KMS-11 (cell line): ENCODE measurements around the gene WDPCP.
"Not testable (repeated sequence)": the region's sequence is repeated elsewhere in the genome, so short reads cannot be mapped to it uniquely, and the experiment has no call there.

Source experiments
- H2AFZ ChIP-seq: fragments of 200-600 bp; sonication (generic); 2 replicates; pipeline ENCODE4 v1.6.1; 2016; ENCODE audit warnings: antibody characterized with exemption, mixed run types, low read depth
- H3K27ac ChIP-seq: fragments of 200-600 bp; sonication (generic); 2 replicates; pipeline ENCODE4 v1.6.1; 2016; ENCODE audit warnings: mild to moderate bottlenecking, mixed run types
- H3K27me3 ChIP-seq: fragments of 200-600 bp; sonication (generic); 2 replicates; pipeline ENCODE4 v1.6.1; 2017; ENCODE audit warnings: mild to moderate bottlenecking, low read depth, mixed run types, moderate library complexity; ENCODE audit not compliant: insufficient read depth
- H3K36me3 ChIP-seq: fragments of 200-600 bp; sonication (generic); 2 replicates; pipeline ENCODE4 v1.6.1; 2017; ENCODE audit warnings: mild to moderate bottlenecking, mixed run types; ENCODE audit not compliant: insufficient read depth
- H3K4me1 ChIP-seq: fragments of 200-600 bp; sonication (generic); 2 replicates; pipeline ENCODE4 v1.6.1; 2016; ENCODE audit warnings: mild to moderate bottlenecking, low read depth, mixed run types; ENCODE audit not compliant: poor library complexity, severe bottlenecking
- H3K4me2 ChIP-seq: fragments of 200-600 bp; sonication (generic); 2 replicates; pipeline ENCODE4 v1.7.0; 2016; ENCODE audit warnings: mild to moderate bottlenecking, mixed run types
- H3K4me3 ChIP-seq: fragments of 200-600 bp; sonication (generic); IDR thresholded peaks from 2 replicates; pipeline ENCODE4 v1.6.1; 2017; ENCODE audit warnings: low read depth, low read length, mixed read lengths; ENCODE audit not compliant: insufficient read depth
- H3K79me2 ChIP-seq: fragments of 200-600 bp; sonication (generic); 2 replicates; pipeline ENCODE4 v1.6.1; 2016; ENCODE audit warnings: low read depth, mixed run types; ENCODE audit not compliant: insufficient read depth
- H3K9ac ChIP-seq: fragments of 200-600 bp; sonication (generic); 2 replicates; pipeline ENCODE4 v1.6.1; 2016; ENCODE audit warnings: mild to moderate bottlenecking, mixed run types
- H4K20me1 ChIP-seq: fragments of 200-600 bp; sonication (generic); 2 replicates; pipeline ENCODE4 v1.6.1; 2016; ENCODE audit warnings: mild to moderate bottlenecking, mixed run types; ENCODE audit not compliant: insufficient read depth
- CTCF ChIP-seq: fragments of 200-600 bp; sonication (generic); conservative IDR thresholded peaks from 2 replicates; pipeline ENCODE4 v1.6.1; 2017; ENCODE audit warnings: low read depth, mild to moderate bottlenecking, antibody characterized with exemption, low read length, moderate library complexity, mixed read lengths

Gene WDPCP

GRCh38 chr2:63287956-63288355, 300.3 kb downstream of the WDPCP start:
- no peaks in the 10 kb centered on the region for H3K79me2 ChIP-seq
- TF ChIP-seq CTCF = no peak
- H3K27me3 ChIP-seq = no peaks in the 10 kb centered on the region
- no peak overlapping the region for H3K27ac ChIP-seq
- H3K36me3 ChIP-seq = no peaks in the 10 kb centered on the region
- H3K9ac ChIP-seq = no peak overlapping the region
- no peaks in the 10 kb centered on the region for H4K20me1 ChIP-seq
- H2AFZ ChIP-seq = no peak overlapping the region
- H3K4me1 ChIP-seq = no peaks in the 10 kb centered on the region
- no peak overlapping the region for H3K4me3 ChIP-seq
- H3K4me2 ChIP-seq = no peak overlapping the region

DNA sequence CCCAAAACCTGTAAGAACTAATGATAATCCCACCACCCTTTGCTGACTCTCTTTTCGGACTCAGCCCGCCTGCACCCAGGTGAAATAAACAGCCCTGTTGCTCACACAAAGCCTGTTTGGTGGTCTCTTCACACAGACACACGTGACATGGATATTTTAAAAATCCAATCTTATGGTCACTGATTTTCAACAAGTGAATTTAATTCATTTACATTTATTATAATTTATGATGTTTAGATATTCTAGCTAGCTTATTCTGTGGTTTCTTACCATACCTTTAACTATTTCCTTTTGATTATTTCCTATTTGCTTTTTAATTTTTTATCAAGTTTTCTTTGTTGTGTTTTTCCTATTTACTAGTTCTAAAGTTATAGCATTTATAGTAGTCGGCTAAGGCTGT, 301.8 kb downstream of the WDPCP start:
- H3K4me2 ChIP-seq, H3K4me1 ChIP-seq, H3K36me3 ChIP-seq, H4K20me1 ChIP-seq, H2AFZ ChIP-seq, H3K27ac ChIP-seq, H3K9ac ChIP-seq, H3K79me2 ChIP-seq, H3K27me3 ChIP-seq, H3K4me3 ChIP-seq: not testable (repeated sequence)

DNA sequence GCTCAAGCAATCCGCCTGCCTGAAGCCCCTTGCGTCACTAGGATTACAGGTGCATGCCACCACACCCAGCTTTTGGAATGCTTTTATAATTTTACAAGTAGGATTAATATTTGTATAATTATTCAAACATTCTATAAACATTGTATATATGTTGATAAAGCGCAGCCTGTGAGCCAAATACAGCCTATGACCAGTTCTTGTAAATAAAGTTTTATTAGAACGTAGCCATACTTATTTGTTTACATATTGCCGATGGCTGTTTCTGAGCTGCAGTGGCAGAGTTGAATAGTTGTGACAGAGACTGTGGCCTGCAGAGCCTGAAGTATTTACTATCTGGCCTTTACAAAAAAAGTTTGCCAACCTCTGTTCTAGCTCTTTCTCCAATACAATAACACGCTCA, 305.0 kb downstream of the WDPCP start:
- Histone ChIP-seq H2AFZ (no peak overlapping the region), H3K9ac (no peak overlapping the region), H4K20me1 (no peaks in the 10 kb centered on the region), H3K27ac (no peak overlapping the region), H3K4me3 (no peak overlapping the region), H3K27me3 (no peaks in the 10 kb centered on the region), H3K4me2 (no peak overlapping the region), H3K4me1 (no peaks in the 10 kb centered on the region), H3K79me2 (no peaks in the 10 kb centered on the region), H3K36me3 (no peaks in the 10 kb centered on the region)
- no peak for TF ChIP-seq CTCF

DNA sequence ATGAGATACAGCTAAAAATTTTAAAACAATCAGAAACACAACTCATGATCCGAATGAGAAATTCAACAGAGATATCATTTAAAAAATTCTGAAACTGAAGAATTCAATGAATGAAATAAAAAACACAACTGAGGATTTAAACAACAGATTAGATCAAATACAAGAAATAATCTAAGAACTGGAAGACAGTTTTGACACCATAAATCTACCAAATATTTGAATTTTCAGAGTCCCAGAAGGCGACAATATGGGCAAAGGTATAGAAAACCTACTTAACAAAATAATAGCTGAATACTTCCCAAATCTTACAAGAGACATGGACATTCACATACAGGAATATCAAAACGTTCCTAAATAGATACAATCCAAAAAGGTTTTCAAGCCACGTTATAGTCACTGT, 315.7 kb downstream of the WDPCP start:
- Histone ChIP-seq H2AFZ (no peak overlapping the region), H3K4me3 (no peak overlapping the region), H3K27me3 (no peaks in the 10 kb centered on the region), H3K36me3 (no peaks in the 10 kb centered on the region), H3K4me1 (no peaks in the 10 kb centered on the region), H3K4me2 (no peak overlapping the region), H3K9ac (no peak overlapping the region), H4K20me1 (no peaks in the 10 kb centered on the region), H3K27ac (no peak overlapping the region), H3K79me2 (no peaks in the 10 kb centered on the region)
- TF ChIP-seq CTCF = no peak

DNA sequence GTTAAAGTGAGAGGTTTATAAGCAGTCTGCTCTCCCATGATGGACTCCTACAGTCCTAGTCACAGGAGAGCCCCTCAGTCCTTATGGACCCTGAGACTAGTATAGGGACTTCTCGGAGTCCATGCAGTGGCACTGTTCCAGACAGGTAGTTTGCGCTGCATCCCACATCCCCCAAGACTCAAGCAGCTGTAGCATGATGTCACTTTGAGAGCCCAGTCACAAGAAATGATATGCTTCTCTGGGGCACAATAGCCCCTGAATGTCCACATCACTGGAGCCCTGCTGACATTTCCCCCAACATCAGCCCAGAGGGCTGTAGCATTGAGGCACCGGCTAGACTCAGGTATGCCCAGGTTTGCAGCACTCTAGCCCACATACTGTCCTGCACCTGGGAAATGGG, 317.6 kb downstream of the WDPCP start:
- H3K4me1 ChIP-seq = no peaks in the 10 kb centered on the region
- H4K20me1 ChIP-seq = no peaks in the 10 kb centered on the region
- H3K36me3 ChIP-seq = no peaks in the 10 kb centered on the region
- TF ChIP-seq CTCF = no peak
- no peak overlapping the region for H2AFZ ChIP-seq
- H3K4me3 ChIP-seq = no peak overlapping the region
- no peak overlapping the region for H3K9ac ChIP-seq
- no peaks in the 10 kb centered on the region for H3K27me3 ChIP-seq
- no peaks in the 10 kb centered on the region for H3K79me2 ChIP-seq
- no peak overlapping the region for H3K4me2 ChIP-seq
- H3K27ac ChIP-seq = no peak overlapping the region
